ENCODE measurements around the gene OR52I1.

The OR52I1 gene

DNA sequence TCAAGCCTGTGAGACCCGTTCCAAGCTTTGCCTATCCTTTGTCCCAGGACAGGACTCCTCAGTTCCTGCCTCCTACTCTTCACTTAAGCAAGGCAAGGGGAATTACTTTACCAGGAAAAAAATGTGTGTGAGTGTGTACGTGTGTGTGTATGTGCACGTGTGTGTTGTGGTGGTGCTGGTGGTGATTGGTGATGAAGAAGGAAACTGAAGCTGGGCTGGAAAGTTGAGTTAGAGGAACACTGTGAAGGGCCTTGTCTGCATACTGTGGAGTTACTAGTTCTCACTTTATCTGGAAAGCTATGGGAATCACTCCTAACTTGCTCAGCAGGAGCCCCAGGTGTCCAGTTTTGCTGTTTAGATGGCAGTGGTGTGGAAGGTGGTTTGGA, 43.8 kb downstream of the OR52I1 start:
- H3K36me3 Mint-ChIP-seq (ENCODE audit: low read depth) = no peaks in the 10 kb centered on the region
- H3K9me3 Mint-ChIP-seq = no peaks in the 10 kb centered on the region
- H3K4me3 Mint-ChIP-seq = no peak overlapping the region
- peaks cover 3% of the 10 kb centered on the region for H3K27me3 Mint-ChIP-seq
- H3K27ac Mint-ChIP-seq = no peak overlapping the region
- H3K4me1 Mint-ChIP-seq (ENCODE audit: low read depth) = no peaks in the 10 kb centered on the region
- intact Hi-C loops (cut with micrococcal nuclease) = loop anchor here (10.0 kb wide), 1 partner anchor 1167 kb away; the partner anchor contains the start of gene OR52N2

DNA sequence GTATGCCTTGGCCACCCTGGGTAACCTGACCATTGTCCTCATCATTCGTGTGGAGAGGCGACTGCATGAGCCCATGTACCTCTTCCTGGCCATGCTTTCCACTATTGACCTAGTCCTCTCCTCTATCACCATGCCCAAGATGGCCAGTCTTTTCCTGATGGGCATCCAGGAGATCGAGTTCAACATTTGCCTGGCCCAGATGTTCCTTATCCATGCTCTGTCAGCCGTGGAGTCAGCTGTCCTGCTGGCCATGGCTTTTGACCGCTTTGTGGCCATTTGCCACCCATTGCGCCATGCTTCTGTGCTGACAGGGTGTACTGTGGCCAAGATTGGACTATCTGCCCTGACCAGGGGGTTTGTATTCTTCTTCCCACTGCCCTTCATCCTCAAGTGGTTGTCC, 46.1 kb downstream of the OR52I1 start:
- Mint-ChIP-seq H3K27ac (no peak overlapping the region), H3K36me3 (ENCODE audit: low read depth) (no peaks in the 10 kb centered on the region), H3K4me1 (ENCODE audit: low read depth) (no peaks in the 10 kb centered on the region), H3K9me3 (no peaks in the 10 kb centered on the region), H3K4me3 (no peak overlapping the region), H3K27me3 (peaks cover 3% of the 10 kb centered on the region)
- intact Hi-C loops (cut with micrococcal nuclease) = loop anchor here (10.0 kb wide), 1 partner anchor 1165 kb away; the partner anchor contains the start of gene OR52N2

DNA sequence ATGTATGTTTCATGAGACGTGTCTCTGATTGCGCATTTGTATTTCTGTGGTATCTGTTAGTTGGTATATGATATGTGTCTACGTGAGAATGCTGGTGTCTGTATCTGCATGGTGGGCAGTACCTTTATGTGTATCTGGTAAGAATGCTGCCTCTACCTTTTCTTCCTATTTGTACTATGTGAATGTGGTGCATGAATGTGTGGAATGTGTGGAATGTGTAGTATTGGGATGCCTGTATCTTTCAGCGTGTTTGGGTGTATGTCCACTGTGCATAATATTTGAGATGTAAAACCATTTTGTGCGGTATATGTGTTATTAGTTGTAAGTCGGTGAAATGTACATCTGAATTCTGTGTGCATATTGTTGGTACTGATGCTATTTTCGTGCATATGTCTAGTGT, 47.7 kb downstream of the OR52I1 start:
- no peaks in the 10 kb centered on the region for H3K4me1 Mint-ChIP-seq (ENCODE audit: low read depth)
- no peak overlapping the region for H3K4me3 Mint-ChIP-seq
- peaks cover 3% of the 10 kb centered on the region for H3K27me3 Mint-ChIP-seq
- H3K9me3 Mint-ChIP-seq = no peaks in the 10 kb centered on the region
- H3K36me3 Mint-ChIP-seq (ENCODE audit: low read depth) = no peaks in the 10 kb centered on the region
- no peak overlapping the region for H3K27ac Mint-ChIP-seq
- intact Hi-C loops (cut with micrococcal nuclease) = no loop called here

DNA sequence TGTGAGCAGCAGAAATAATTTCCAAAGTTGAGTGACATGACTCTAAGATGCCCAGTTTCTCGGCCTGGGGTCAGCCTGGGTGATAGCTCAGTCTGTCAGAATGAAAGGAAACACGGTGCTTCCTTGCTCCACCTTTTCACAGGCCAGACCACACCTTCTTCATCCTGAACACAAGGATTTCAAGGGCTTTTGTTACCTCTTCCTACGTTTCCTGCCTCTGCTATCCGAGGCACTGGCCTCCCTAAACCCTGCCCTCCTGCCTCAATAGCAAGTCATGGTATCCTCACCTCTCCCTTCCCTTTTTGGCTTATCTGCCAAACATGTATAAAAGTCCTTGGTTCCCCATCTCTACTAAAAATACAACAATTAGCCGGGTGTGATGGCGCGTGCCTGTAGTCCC, 48.2 kb downstream of the OR52I1 start:
- intact Hi-C loops (cut with micrococcal nuclease) = no loop called here

DNA sequence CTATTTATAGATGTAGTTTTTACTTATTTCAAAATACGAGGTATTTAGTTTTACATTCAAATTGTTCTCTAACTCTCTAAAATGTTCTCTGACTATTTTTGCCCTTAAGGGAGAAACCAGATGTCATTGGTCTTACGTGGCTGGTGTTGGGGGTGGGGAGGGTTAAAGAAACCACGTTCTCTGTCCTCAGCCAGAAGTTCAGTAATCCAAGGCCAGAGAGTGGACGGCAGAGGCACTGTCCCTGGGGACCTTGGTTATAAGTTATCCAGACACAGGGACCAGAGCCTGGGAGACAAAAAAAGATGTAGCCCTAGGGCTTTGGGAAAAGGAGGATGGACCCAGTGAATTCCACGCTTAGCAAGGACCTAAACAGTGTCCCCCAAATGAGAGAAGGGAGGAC, 49.2 kb downstream of the OR52I1 start:
- intact Hi-C loops (cut with micrococcal nuclease) = no loop called here
- H3K4me3 Mint-ChIP-seq = no peak overlapping the region
- H3K9me3 Mint-ChIP-seq = no peaks in the 10 kb centered on the region
- peaks cover 6% of the 10 kb centered on the region for H3K27me3 Mint-ChIP-seq
- H3K36me3 Mint-ChIP-seq (ENCODE audit: low read depth) = no peaks in the 10 kb centered on the region
- no peak overlapping the region for H3K27ac Mint-ChIP-seq
- H3K4me1 Mint-ChIP-seq (ENCODE audit: low read depth) = no peaks in the 10 kb centered on the region

More for the DNA sequence above, 48.2 kb downstream of the OR52I1 start:
- Mint-ChIP-seq H3K4me3 (no peak overlapping the region), H3K27ac (no peak overlapping the region), H3K36me3 (ENCODE audit: low read depth) (no peaks in the 10 kb centered on the region), H3K9me3 (no peaks in the 10 kb centered on the region), H3K27me3 (peaks cover 3% of the 10 kb centered on the region), H3K4me1 (ENCODE audit: low read depth) (no peaks in the 10 kb centered on the region)

DNA sequence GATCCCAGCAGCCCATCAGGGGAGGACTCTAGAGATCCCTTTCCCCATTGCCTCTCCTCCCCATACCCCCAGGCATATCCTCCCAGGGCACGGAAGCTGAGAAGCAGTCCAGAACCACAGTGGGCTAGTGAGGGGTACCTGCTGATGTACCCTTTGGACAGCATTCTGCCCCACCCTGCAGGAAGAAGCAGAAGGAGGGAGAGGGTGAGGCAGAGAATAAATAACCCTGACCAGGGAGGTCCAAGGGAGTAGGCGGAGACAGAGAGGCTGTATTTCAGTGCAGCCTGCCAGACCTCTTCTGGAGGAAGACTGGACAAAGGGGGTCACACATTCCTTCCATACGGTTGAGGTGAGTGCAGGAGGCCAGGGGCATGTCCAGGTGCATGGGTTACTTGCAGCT, 49.8 kb downstream of the OR52I1 start, which contains the start of gene OR51E1:
Gene OR51E1, plus strand, starts transcription at position 301 of the 400 bp plus-strand sequence. CDS start 8,545 bp downstream, outside the sequence.
- H3K27ac Mint-ChIP-seq = no peak within 1 kb of the TSS
- H3K36me3 Mint-ChIP-seq (ENCODE audit: low read depth) = no peaks in the 10 kb centered on the region
- no peaks in the 10 kb centered on the region for H3K4me1 Mint-ChIP-seq (ENCODE audit: low read depth)
- no peaks in the 10 kb centered on the region for H3K9me3 Mint-ChIP-seq
- no peak within 1 kb of the TSS for H3K4me3 Mint-ChIP-seq
- intact Hi-C loops (cut with micrococcal nuclease) = no loop called here
- H3K27me3 Mint-ChIP-seq = peaks cover 6% of the 10 kb centered on the region

DNA sequence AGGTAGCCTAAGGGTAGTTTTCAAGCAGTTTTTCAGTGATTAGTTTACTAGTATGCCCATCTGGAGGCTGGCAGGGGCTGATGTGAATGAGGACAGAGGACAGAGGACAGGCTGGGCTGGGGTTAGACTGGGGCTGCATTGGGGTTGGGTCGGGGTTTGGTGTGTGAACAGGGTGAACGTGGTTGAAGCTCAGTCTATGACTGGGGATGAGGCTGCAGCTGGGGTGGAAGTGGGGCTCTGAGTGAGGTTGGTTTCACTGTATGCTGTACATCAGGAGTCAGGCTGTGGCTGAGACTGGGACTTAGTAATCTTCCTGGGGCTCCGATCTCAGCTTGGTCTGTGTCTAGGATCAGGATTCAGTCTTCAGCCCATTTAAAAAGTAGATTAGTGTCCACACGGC, 50.4 kb downstream of the OR52I1 start:
- Mint-ChIP-seq H3K4me1 (ENCODE audit: low read depth) (no peaks in the 10 kb centered on the region), H3K4me3 (no peak overlapping the region), H3K27me3 (peaks cover 8% of the 10 kb centered on the region), H3K36me3 (ENCODE audit: low read depth) (no peaks in the 10 kb centered on the region), H3K27ac (no peak overlapping the region), H3K9me3 (no peaks in the 10 kb centered on the region)
- intact Hi-C loops (cut with micrococcal nuclease) = no loop called here

Data from dendritic cell treated with granulocyte-macrophage colony-stimulating factor and Interleukin-4, amounts not matched to agents 40 ng/mL and 50 ng/mL, for 4 days (primary cell).